ENCODE measurements around the gene SRCAP.

SRCAP gene

GRCh38 chr16:30654856-30655255 lies 44.1 kb upstream of the SRCAP start:
- TF ChIP-seq, protein P1, sequence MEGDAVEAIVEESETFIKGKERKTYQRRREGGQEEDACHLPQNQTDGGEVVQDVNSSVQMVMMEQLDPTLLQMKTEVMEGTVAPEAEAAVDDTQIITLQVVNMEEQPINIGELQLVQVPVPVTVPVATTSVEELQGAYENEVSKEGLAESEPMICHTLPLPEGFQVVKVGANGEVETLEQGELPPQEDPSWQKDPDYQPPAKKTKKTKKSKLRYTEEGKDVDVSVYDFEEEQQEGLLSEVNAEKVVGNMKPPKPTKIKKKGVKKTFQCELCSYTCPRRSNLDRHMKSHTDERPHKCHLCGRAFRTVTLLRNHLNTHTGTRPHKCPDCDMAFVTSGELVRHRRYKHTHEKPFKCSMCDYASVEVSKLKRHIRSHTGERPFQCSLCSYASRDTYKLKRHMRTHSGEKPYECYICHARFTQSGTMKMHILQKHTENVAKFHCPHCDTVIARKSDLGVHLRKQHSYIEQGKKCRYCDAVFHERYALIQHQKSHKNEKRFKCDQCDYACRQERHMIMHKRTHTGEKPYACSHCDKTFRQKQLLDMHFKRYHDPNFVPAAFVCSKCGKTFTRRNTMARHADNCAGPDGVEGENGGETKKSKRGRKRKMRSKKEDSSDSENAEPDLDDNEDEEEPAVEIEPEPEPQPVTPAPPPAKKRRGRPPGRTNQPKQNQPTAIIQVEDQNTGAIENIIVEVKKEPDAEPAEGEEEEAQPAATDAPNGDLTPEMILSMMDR (IDR thresholded peaks at IDR 0.05; ENCODE audit: borderline replicate concordance, insufficient read depth, low read depth, low read length) = no peak

DNA sequence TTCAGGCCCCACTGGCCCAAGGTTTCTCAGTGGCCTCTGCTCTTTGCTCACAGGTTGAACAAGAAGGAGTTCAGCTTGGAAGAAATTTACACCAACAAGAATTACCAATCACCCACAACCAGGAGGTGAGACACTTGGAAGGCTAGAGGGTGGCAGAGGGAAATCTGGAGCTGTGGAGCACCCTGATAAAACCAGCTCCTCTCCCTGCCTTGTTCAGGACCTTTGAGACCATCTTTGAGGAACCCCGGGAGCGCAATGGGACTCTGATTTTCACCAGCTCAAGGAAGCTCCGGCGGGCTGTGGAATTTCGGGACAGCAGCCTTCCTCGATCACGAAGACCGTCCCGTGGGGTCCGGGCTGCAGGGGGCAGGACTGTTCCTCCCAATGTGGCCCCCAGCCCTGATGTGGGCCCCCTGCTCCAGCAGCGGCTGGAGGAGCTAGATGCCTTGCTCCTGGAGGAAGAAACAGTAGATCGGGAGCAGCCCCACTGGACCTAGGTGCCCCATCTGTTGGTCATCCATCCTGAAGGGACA lies 43.1 kb upstream of the SRCAP start:
- TF ChIP-seq, protein P1 (IDR thresholded peaks at IDR 0.05; ENCODE audit: borderline replicate concordance, insufficient read depth, low read depth, low read length) = no peak
- H3K4me3 ChIP-seq (ENCODE audit: low read depth, low read length) = no peak overlapping the region

More at GRCh38 chr16:30654856-30655255, 44.1 kb upstream of the SRCAP start:
- H3K4me3 ChIP-seq (ENCODE audit: low read depth, low read length) = no peak overlapping the region

DNA sequence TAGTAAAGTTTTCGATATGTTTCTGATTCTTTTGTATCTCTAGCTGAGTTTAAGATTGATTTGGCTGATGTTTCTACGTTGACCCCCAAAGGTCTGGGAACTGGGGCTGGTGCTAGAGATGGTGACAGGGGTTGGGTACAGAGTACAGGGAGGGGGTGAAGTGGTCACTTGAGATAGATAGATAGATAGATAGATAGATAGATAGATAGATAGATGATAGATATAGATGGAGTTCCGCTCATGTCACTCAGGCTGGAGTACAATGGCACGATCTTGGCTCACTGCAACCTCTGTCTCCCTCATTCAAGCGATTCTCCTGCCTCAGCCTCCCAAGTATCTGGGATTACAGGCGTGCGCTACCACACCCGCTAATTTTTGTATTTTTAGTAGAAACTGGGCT lies 42.6 kb upstream of the SRCAP start:
- H3K4me3 ChIP-seq (ENCODE audit: low read depth, low read length) = no peak overlapping the region

GRCh38 chr16:30656974-30657865 lies 41.8 kb upstream of the SRCAP start:
- peak overlapping the region; percentile 2 for H3K4me3 ChIP-seq (ENCODE audit: low read depth, low read length)
- TF ChIP-seq, protein P1 (IDR thresholded peaks at IDR 0.05; ENCODE audit: borderline replicate concordance, insufficient read depth, low read depth, low read length) = no peak

More for the DNA sequence above, 42.6 kb upstream of the SRCAP start:
- TF ChIP-seq, protein P1 (IDR thresholded peaks at IDR 0.05; ENCODE audit: borderline replicate concordance, insufficient read depth, low read depth, low read length) = no peak

GRCh38 chr16:30657866-30658730 lies 40.9 kb upstream of the SRCAP start, which contains the start of gene FBRS:
TSS of gene FBRS (plus strand) at chr16:30658431. CDS start at chr16:30659519, 1,088 bp downstream.
- TF ChIP-seq, protein P1 (IDR thresholded peaks at IDR 0.05; ENCODE audit: borderline replicate concordance, insufficient read depth, low read depth, low read length) = peak; percentile 83
- H3K4me3 ChIP-seq (ENCODE audit: low read depth, low read length) = peak within 1 kb of the TSS; percentile 89

- H3K4me3 ChIP-seq (ENCODE audit: low read depth, low read length) = peak overlapping the region; percentile 89
- TF ChIP-seq, protein P1 (IDR thresholded peaks at IDR 0.05; ENCODE audit: borderline replicate concordance, insufficient read depth, low read depth, low read length) = 0 out of 2 replicates have a peak, but pooled peaks have one; percentile 13
Observed at GRCh38 chr16:30658731-30659506, 40.1 kb upstream of the SRCAP start.
